SK-MEL-5 (cell line): ENCODE data around the gene SERAC1. TPM values are rescaled to one million over a fixed set of nuclear protein-coding genes. Genes with fewer than 3 reads are reported as not detected.
A peak's percentile ranks its signal among the peaks of the same experiment; 100 is the strongest.
"Not testable (repeated sequence)": the region's sequence is repeated elsewhere in the genome, so short reads cannot be mapped to it uniquely, and the experiment has no call there.

ENCODE experiments used
- DNase-seq: peaks from one replicate; pipeline ENCODE4 v3.0.0-alpha.2; 2016; ENCODE audit warnings: low read depth, low spot score
- in situ Hi-C: cut with HindIII; loops from 2 replicates; pipeline ENCODE4 v1.10.0; 2016; ENCODE audit warnings: low sequenced_read_pairs, high pct_unique_total_duplicates, low pct_unique_long_range_greater_than_20kb
- total RNA-seq: library from RNA; depleted of rRNA; stranded (reverse); fragments of >200 nt; shearing (Covaris generic); gene quantifications from 2 replicates; pipeline ENCODE4 v1.2.3, GENCODE V29; 2014

SERAC1 gene
- total RNA-seq, 1 experiment from 2014 or later, result 6.6 TPM

DNA sequence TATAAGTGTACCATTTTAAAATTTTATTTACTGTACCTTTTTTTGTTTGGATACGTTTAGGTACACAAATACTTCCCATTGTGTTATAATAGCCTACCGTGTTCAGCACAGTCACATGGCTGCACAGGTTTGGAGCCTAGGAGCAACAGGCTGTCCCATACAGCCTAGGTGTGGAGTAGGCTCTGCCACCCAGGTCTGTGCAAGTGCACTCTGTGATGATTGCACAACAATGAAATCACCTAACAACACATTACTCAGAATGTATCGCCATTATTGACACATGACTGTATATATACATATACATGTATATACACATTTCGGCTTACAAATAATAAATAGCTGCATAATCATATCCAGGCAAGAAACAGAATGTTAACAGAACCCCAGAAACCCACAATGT is 15.4 kb downstream of the SERAC1 start:
- in situ Hi-C loops, result no loop called here
- DNase-seq, result no peak

DNA sequence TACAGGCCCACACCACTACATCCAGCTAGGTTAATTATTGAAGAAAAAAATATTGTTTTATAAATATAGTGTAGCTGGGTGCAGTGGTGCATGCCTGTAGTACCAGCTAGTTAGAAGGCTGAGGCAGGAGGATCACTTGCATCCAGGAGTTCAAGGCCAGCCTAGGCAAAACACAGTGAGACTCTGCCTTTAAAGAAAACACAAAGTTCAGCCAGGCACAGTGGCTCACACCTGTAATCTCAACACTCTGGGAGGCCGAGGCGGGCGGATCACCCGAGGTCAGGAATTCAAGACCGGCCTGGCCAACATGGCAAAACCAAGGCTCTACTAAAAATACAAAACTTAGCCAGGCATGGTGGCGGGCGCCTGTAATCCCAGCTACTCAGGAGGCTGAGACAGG is 16.0 kb downstream of the SERAC1 start:
- DNase-seq, in situ Hi-C loops: not testable (repeated sequence)

DNA sequence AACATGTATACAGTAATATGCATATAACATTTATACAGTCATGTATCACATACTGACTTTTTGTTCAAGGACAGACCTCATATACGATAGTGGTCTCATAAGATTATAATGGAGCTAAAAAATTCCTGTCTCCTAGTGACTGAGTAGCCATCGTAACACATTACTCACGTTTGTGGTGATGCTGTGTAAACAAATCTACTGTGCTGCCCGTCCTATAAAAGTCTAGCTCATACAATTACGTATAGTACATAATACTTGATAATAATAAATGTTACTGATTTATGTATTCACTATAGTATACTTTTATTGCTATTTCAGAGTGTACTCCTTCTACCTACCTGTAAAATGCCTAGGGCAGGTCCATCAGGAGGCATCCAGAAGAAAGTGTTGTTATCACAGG is 17.4 kb downstream of the SERAC1 start:
- DNase-seq, result no peak

DNA sequence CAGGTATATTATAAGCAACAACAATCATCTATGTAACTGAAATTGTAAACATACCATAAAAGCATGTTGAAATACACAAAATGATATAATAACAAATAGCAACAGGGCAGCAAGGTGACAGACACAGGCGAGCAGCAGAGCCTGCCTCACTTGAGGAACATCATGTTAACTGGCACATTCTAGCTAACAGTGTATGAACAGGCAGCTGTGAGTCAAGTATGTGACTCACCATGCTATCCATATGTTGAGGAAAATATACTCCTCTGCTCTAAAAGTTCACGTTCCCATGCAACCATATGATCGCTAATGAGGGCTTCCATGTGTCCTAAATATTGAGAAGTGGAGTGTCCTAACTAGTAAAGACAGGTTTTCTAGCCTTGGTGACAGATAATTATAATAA is 18.4 kb downstream of the SERAC1 start:
- in situ Hi-C loops, result no loop called here
- no peak for DNase-seq

More for the DNA sequence above, 17.4 kb downstream of the SERAC1 start:
- in situ Hi-C loops, result no loop called here

DNA sequence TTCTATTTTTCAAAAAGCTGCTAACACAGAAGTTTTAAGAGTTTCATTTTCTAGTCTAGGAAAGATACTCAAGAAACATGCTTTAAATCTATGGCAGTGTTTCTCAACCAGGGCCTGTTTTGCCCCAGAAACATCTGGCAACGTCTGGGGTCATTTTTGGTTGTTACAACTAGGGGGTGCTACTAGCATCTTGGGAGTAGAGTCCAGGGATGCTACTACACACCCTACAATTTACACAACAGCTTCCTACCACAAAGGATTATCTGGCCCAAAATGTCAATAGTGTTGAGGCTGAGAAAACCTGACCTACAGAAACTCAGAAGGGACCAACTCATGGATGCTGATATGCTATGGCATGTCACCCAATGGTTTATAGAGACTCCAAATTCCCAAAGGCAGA is 24.4 kb downstream of the SERAC1 start:
- in situ Hi-C loops, result no loop called here
- DNase-seq, result peak; percentile 63

- in situ Hi-C loops, result no loop called here
- DNase-seq, result no peak
Measured at GRCh38 chr6:158142789-158143188, 25.3 kb downstream of the SERAC1 start.

DNA sequence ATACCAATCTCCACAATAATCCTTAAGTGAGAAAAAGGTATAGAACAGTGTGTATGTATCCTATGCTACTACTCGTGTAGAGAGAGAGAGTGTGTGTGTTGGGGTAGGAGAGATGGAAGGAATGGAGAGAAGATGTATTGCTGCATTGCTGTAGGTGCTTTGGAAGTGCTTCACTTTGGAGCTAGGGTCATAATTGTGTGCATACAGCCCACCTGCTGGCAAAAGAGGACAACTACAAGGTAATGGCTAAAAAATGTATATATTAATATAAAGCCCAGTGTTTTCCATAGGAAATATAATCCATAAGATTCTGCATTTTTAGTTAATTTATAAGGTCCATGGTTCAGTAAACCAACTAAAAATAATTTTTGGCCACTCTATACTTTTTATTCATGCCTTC is 36.1 kb downstream of the SERAC1 start:
- peak; percentile 64 for DNase-seq
- in situ Hi-C loops, result no loop called here

- in situ Hi-C loops, result no loop called here
- peak; percentile 64 for DNase-seq
Measured at GRCh38 chr6:158125271-158125670, 42.8 kb downstream of the SERAC1 start.

DNA sequence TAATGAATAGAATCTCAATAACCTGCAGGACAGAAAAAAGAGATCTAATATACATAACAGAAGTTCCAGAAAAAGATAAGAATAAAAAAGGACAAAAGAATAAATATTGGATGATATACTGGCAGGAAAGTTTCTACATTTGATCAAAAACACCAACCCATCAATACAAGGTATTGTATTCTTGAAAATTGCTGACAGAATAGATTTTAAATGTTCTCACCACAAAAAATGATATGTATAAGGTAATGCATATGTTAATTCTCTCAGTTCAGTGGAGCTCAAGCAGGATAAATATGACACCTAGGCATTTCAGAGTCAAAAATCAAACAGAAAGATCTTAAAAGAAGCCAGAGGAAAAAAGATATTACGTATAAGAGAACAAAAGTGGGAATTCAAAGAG is 43.8 kb downstream of the SERAC1 start:
- in situ Hi-C loops, result no loop called here
- no peak for DNase-seq

DNA sequence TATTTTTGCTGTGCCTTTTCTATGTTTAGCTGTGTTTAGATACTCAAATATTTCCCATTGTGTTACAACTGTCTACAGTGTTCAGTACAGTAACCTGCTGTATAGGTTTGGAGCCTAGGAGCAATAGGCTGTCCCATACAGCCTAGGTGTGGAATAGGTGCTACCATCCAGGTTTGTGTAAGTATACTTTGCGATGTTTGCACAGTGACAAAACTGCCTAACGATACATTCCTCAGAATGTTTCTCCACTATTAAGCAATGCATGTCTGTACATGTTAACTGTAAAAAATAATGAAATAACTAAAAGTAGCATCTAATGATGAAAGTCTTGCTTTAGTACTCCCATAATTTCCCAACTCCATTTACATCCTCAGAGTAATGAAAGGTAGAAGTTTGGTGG is 46.0 kb downstream of the SERAC1 start:
- DNase-seq, result no peak
- in situ Hi-C loops, result no loop called here

DNA sequence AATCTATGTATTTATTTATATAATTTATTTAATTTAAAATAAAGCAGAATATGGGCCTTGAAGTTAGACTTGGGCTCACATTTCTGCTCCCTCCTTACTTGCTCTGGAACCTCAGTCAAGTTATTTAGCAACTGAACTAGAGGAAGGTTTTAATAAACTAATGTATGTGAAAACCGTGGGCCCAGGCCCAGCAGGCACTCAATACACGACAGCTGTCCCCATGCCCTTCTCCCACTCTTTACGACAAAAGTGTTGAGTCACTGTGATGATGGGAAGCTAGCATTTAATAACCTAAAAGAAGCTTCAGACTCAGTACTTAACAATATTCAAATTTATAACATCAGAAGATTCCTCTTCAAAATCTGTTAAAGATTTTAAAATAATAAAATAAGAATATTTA is 46.7 kb downstream of the SERAC1 start:
- in situ Hi-C loops, result no loop called here
- no peak for DNase-seq

DNA sequence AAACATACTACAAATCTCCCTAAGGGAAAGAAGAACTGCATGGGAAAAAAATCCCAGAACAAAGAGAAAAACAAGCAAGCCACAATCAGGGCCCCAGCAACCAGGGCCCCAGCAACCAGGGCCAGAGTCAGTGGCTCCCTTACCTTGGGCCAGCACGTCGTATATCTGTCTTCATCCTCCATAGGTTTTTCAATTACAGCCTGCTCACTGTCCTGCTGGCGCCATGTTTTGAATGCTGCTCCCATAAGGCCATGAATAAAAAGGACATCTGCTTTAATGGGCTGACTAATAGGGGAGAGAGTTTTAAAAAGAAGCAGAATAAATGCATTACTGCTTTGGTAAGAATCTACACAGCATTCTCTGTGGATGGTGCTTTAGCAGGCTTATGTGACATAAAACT is 49.2 kb downstream of the SERAC1 start:
- no peak for DNase-seq
- in situ Hi-C loops, result no loop called here

DNA sequence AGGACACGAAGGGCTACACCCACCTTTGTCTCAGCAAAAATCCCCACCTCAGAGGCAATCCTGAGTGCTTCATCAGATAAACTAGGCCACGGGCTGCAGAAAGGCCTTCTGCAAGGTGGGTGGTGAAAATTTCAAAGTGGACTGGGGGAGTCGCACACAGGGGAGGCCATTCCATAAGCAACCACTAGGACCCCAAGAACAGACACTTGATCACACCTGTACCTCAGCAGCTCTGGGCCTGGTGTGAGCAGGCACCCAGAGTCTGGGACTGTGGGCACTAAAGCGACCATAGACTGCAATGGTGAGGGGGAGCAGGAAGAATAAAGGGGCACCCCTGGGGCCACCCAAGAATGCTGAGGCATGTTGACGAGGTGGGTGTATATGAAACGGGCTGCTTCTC is 52.6 kb downstream of the SERAC1 start:
- DNase-seq, result no peak
- in situ Hi-C loops, result no loop called here

DNA sequence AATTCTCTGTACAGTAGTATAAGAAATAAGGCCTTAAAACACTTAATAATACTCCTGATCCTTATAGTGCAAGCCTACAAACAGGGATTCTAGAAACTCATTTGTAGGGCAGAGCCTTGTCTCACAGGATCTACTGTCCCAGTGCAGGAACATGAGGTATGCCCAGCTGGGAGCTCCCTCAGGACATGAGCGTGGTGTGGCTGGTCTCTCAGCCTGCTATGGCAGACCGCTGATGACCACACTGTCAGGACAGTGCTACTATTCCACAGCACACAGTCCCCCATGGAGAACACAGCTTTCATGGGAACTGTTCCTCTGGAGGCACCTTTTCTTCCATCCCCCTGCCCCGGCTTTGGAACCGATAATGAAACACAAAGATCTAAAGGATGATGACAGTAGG is 53.0 kb downstream of the SERAC1 start:
- no peak for DNase-seq
- in situ Hi-C loops, result no loop called here

- no peak for DNase-seq
- in situ Hi-C loops, result no loop called here
Measured at GRCh38 chr6:158113802-158114201, 54.3 kb downstream of the SERAC1 start.

DNA sequence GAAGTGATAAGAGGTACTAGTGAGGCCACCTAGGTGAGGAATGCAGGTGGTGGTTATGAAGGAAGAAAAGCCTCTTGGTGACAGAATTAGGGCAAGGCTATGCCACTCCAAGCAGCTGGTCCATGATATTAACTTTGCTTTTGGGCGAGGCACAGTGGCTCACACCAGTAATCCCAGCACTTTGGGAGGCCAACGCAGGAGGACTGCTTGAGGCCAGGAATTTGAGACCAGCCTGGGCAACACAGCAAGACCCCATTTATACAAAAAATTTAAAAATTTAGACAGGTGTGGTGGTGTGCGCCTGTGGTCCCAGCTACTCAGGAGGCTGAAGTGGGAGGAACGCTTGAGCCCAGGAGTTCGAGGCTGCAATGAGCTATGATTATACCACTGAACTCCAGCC is 56.1 kb downstream of the SERAC1 start:
- no peak for DNase-seq
- in situ Hi-C loops, result no loop called here

GRCh38 chr6:158110986-158111385 is 57.1 kb downstream of the SERAC1 start:
- in situ Hi-C loops, result no loop called here

DNA sequence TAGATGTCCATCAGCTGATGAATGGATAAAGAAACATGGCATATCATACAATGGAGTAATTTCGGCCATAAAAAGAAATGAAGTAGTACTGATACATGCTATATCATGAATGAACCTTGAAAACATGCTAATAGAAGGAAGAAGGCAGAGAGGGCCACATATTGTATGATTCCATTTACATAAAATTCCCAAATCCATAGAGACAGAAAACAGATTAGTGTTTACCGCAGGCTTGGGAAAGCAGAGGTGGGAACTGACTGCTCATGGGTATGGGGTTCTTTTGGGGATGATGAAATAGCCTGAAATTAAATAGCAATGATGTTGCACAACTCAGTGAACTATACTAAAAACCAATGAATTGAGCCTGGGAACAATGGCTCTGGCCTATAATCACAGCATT is 58.3 kb downstream of the SERAC1 start:
- in situ Hi-C loops, result no loop called here
- DNase-seq, result no peak

More at GRCh38 chr6:158110986-158111385, 57.1 kb downstream of the SERAC1 start:
- DNase-seq, result no peak

DNA sequence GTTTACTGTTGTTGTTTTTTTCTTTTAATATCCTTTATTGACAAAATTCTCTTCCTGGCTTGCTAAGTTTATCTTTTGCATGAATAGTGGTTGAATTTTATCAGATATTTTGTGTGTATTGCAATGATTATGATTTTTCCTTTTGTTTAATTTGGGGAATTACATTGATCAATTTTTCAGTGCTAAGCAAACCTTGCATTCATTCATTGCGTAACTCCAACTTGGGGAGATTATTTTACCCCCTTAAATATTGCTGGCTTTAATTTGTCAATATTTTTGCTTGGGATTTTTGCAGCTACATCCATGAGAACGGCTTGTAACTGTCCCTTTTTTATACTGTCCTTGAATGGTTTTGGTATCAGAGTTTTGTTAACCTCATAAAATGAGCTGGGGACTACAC is 63.4 kb downstream of the SERAC1 start:
- in situ Hi-C loops, result no loop called here
- DNase-seq, result no peak

DNA sequence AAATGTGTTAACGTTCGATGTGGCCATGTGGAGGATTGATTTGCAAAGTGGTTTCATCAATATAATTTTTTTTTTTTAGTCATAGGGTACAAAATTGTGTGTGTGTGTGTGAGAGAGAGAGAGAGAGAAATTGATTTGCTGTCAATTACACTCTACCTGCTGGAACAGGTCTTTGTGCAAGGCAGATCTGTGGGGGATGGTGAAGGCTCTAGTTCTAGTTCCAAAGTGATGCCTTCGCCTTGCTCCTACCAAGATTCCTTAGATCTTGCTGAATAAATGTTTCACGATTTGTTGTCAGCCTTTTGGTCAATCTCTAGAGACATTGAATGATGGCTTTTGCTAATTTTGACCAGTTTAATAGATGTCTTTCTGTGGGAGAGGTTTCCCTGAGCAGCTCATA is 64.8 kb downstream of the SERAC1 start:
- in situ Hi-C loops, result no loop called here
- no peak for DNase-seq
